ENCODE measurements around the gene SLCO1B3. TPM values are rescaled to one million over a fixed set of nuclear protein-coding genes. Genes with fewer than 3 reads are reported as not detected.

The SLCO1B3 gene
- total RNA-seq, 6 experiments from 2014 or later = not detected

DNA sequence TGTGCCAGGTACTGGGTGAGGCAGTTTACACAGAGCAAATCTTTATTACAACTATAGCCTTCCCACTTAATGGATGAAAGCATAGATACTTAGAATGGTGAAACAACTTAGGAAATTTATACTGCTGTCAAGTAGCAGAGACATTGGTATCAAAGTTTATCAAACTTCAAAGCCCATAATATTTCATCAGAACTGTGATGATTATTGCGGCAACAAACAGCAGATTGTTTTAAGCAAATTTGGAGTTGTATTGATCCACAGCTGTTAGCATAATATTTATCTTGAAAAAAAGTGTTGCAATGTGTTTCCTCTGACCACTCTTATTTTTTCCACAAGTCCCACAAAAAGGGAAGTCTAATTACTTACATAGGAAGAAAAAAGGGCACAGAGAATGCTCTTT, 2.0 kb upstream of the SLCO1B3 start:
- TF ChIP-seq, protein P1, sequence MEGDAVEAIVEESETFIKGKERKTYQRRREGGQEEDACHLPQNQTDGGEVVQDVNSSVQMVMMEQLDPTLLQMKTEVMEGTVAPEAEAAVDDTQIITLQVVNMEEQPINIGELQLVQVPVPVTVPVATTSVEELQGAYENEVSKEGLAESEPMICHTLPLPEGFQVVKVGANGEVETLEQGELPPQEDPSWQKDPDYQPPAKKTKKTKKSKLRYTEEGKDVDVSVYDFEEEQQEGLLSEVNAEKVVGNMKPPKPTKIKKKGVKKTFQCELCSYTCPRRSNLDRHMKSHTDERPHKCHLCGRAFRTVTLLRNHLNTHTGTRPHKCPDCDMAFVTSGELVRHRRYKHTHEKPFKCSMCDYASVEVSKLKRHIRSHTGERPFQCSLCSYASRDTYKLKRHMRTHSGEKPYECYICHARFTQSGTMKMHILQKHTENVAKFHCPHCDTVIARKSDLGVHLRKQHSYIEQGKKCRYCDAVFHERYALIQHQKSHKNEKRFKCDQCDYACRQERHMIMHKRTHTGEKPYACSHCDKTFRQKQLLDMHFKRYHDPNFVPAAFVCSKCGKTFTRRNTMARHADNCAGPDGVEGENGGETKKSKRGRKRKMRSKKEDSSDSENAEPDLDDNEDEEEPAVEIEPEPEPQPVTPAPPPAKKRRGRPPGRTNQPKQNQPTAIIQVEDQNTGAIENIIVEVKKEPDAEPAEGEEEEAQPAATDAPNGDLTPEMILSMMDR (IDR thresholded peaks at IDR 0.05) = no peak
- Mint-ChIP-seq H3K4me3 (no peak overlapping the region), H3K27me3 (ENCODE audit: insufficient read depth) (no peaks in the 10 kb centered on the region), H3K27ac (no peak overlapping the region), H3K36me3 (ENCODE audit: low read depth) (no peaks in the 10 kb centered on the region; the same call in 1 of the 2 replicates), H3K9me3 (peaks cover 13% of the 10 kb centered on the region), H3K4me1 (ENCODE audit: low read depth) (no peaks in the 10 kb centered on the region)
- no peak for DNase-seq

DNA sequence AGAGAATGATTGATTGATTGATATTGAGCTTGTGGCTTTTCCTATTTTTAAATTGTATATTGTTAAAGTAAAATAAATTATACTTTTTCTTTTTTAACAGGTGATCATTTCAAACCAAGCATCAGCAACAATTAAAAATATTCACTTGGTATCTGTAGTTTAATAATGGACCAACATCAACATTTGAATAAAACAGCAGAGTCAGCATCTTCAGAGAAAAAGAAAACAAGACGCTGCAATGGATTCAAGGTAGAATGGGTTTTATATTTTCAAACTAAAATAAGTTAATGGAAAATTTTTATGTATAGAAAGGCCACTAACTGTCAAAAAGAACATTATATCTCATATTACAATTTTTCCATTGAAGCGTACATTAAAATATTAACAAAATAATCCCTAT, 5.1 kb downstream of the SLCO1B3 start:
- Mint-ChIP-seq H3K27ac (no peak overlapping the region), H3K27me3 (ENCODE audit: insufficient read depth) (no peaks in the 10 kb centered on the region), H3K4me1 (ENCODE audit: low read depth) (no peaks in the 10 kb centered on the region), H3K36me3 (ENCODE audit: low read depth) (peaks cover 3% of the 10 kb centered on the region; the same call in 1 of the 2 replicates), H3K9me3 (peaks cover 43% of the 10 kb centered on the region), H3K4me3 (no peak overlapping the region)
- TF ChIP-seq, protein P1 (IDR thresholded peaks at IDR 0.05) = no peak
- DNase-seq = no peak

DNA sequence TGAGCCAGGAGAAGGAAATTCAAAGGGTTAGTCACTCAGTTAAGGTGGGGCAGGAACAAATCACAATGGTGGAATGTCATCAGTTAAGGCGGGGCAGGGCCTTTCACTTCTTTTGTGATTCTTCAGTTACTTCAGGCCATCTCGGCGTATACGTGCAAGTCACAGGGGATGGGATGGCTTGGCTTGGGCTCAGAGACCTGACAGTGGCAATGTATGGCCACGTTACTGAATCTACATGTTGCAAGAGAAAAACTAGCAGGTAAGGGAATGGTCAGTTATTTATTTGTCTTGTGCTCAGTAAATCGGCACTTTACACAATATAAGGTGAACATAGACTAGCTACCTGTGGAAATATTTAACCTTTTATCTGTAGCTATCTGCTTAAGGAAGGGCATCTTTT, 11.9 kb downstream of the SLCO1B3 start:
- no peaks in the 10 kb centered on the region for H3K27me3 Mint-ChIP-seq (ENCODE audit: insufficient read depth)
- H3K4me3 Mint-ChIP-seq = no peak overlapping the region
- peaks cover 51% of the 10 kb centered on the region for H3K9me3 Mint-ChIP-seq
- H3K27ac Mint-ChIP-seq = no peak overlapping the region
- TF ChIP-seq, protein P1 (IDR thresholded peaks at IDR 0.05) = no peak
- H3K36me3 Mint-ChIP-seq (ENCODE audit: low read depth) = peaks cover 9% of the 10 kb centered on the region; the same call in 1 of the 2 replicates
- no peak for DNase-seq
- no peaks in the 10 kb centered on the region for H3K4me1 Mint-ChIP-seq (ENCODE audit: low read depth)

DNA sequence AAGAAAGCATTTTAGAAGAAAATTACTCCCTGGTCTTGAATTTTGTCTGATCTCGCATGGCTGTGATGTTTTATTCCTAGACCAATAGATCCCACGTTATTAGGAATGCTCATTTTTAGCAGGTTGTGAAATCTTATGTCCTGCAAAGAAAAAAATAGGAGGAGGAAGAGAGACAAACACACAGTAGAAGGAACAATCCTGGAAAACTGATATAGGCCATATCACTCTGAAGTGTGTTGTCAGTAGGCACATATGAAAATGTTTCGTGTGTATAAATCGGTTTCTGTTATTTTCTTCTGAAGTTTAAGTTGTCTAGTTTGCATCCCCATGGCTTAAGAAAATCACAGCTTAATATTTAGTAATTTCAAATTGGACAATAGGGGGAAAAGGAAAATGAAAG, 12.4 kb downstream of the SLCO1B3 start:
- Mint-ChIP-seq H3K36me3 (ENCODE audit: low read depth) (peaks cover 9% of the 10 kb centered on the region; the same call in 1 of the 2 replicates), H3K4me1 (ENCODE audit: low read depth) (no peaks in the 10 kb centered on the region), H3K9me3 (peaks cover 48% of the 10 kb centered on the region), H3K27ac (no peak overlapping the region), H3K27me3 (ENCODE audit: insufficient read depth) (no peaks in the 10 kb centered on the region), H3K4me3 (no peak overlapping the region)
- DNase-seq = no peak
- TF ChIP-seq, protein P1 (IDR thresholded peaks at IDR 0.05) = no peak

DNA sequence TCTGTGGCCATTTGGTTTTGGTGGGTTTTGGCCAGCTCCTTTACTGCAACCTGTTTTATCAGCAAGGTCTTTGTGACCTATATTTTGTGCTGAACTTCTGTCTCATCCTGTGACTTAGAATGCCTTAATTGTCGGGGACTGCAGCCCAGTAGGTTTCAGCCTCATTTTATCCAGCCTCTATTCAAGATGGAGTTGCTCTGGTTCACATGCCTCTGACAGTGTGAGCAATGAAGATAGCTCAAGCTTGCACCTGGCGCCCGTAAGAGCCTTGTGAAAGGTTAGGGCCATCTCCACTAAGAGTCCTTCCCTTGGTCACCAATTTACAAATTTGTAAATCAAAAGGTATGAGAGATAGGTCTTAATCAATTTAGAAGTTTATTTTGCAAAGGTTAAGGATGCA, 19.4 kb downstream of the SLCO1B3 start:
- Mint-ChIP-seq H3K4me3 (no peak overlapping the region), H3K4me1 (ENCODE audit: low read depth) (no peaks in the 10 kb centered on the region), H3K27ac (no peak overlapping the region), H3K36me3 (ENCODE audit: low read depth) (no peaks in the 10 kb centered on the region), H3K9me3 (peaks cover 4% of the 10 kb centered on the region; the same call in 1 of the 2 replicates), H3K27me3 (ENCODE audit: insufficient read depth) (no peaks in the 10 kb centered on the region)
- TF ChIP-seq, protein P1 (IDR thresholded peaks at IDR 0.05) = no peak
- DNase-seq = no peak

DNA sequence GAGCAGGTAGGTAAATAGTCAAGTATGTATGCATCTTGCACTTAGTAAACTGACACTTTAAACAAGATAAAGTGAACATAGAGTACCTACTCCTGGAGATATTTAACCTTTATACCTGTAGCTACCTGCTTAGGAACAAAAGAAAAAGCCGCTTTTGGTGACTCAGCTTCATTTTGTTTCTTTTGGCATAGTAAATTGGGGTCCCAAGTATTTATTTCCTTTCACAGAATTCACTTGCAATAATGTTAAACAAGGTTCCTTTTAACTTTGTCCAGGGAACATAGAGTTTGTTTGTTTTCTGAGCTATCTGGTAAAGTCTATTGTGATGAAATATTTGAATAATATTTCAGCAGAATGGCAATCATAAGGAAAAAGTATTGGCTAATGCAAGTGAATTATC, 20.0 kb downstream of the SLCO1B3 start:
- Mint-ChIP-seq H3K36me3 (ENCODE audit: low read depth) (no peaks in the 10 kb centered on the region), H3K27me3 (ENCODE audit: insufficient read depth) (no peaks in the 10 kb centered on the region), H3K4me1 (ENCODE audit: low read depth) (no peaks in the 10 kb centered on the region), H3K4me3 (no peak overlapping the region), H3K27ac (no peak overlapping the region), H3K9me3 (peaks cover 8% of the 10 kb centered on the region)
- no peak for DNase-seq
- TF ChIP-seq, protein P1 (IDR thresholded peaks at IDR 0.05) = no peak

All from HFFc6 (cell line).